H1 (cell line): ENCODE results near the gene DBF4B. TPM values are rescaled to one million over a fixed set of nuclear protein-coding genes. Genes with fewer than 3 reads are reported as not detected.

Experiments
- CTCF ChIA-PET: fragments of 300-600 bp; sonication (Branson Sonifier 250); formaldehyde crosslinking; loops from one replicate; lab custom pipeline; 2021; ENCODE audit not compliant: partially characterized antibody; lab: Charles Lee
- POLR2A ChIA-PET: fragments of 300-600 bp; sonication (Branson Sonifier 250); formaldehyde crosslinking; loops from one replicate; lab custom pipeline; 2021; ENCODE audit warnings: inconsistent platforms; ENCODE audit not compliant: partially characterized antibody; lab: Charles Lee
- DNase-seq, 2 experiments: peaks; one replicate each; pipeline versions ENCODE4 v3.0.0 to v3.0.0-alpha.2; 2010 to 2022; ENCODE audit warnings: low spot score in 2 of 2, low read depth in 1 of 2, mixed read lengths in 1 of 2
- FAIRE-seq: peaks from 2 replicates; lab custom pipeline; 2011; peaks lifted over from hg19 to GRCh38; lab: Jason Lieb, UNC
- H2AFZ ChIP-seq: 2 replicates; pipeline ENCODE4 v1.8.1; 2012; ENCODE audit warnings: low read length, inconsistent platforms
- H2AK5ac ChIP-seq: 2 replicates; pipeline ENCODE4 v1.6.1; 2013; ENCODE audit warnings: low read depth, low read length
- H2BK120ac ChIP-seq: replicated peaks from 2 replicates; pipeline ENCODE3; 2013; ENCODE audit warnings: low read depth, low read length, inconsistent platforms
- H2BK12ac ChIP-seq: 2 replicates; pipeline ENCODE4 v1.6.1; 2013; ENCODE audit warnings: low read depth, low read length
- H2BK15ac ChIP-seq: 2 replicates; pipeline ENCODE4 v1.6.1; 2013; ENCODE audit warnings: low read length
- H2BK20ac ChIP-seq: 2 replicates; pipeline ENCODE4 v1.6.1; 2013; ENCODE audit warnings: low read length
- H2BK5ac ChIP-seq: 2 replicates; pipeline ENCODE4 v1.6.1; 2013; ENCODE audit warnings: low read depth, low read length
- H3K14ac ChIP-seq: 2 replicates; pipeline ENCODE4 v1.6.1; 2013; ENCODE audit warnings: inconsistent platforms; ENCODE audit not compliant: insufficient read length
- H3K18ac ChIP-seq: 2 replicates; pipeline ENCODE4 v1.6.1; 2013; ENCODE audit warnings: low read length; ENCODE audit errors: extremely low read depth
- H3K23ac ChIP-seq: 2 replicates; pipeline ENCODE4 v1.6.1; 2013; ENCODE audit warnings: inconsistent platforms; ENCODE audit not compliant: insufficient read length
- H3K23me2 ChIP-seq: 2 replicates; pipeline ENCODE4 v1.6.1; 2013; ENCODE audit warnings: low read depth, low read length
- H3K27ac ChIP-seq: 2 replicates; pipeline ENCODE4 v1.6.1; 2011; ENCODE audit warnings: low read depth, low read length, inconsistent platforms
- H3K27me3 ChIP-seq, 4 experiments: replicated peaks in 1 of 4; 1 replicate in 1 of 4; 2 replicates in 3 of 4; pipeline versions ENCODE4 v1.6.1 to v1.8.1; 2011 to 2013; ENCODE audit warnings: low read length in 3 of 4, mild to moderate bottlenecking in 3 of 4, inconsistent platforms in 2 of 4, mixed read lengths in 2 of 4, moderate library complexity in 1 of 4; ENCODE audit not compliant: control insufficient read depth in 3 of 4, insufficient read depth in 3 of 4; ENCODE audit errors: extremely low read depth in 1 of 4
- H3K36me3 ChIP-seq, 4 experiments: 2 replicates each; pipeline versions ENCODE4 v1.6.1 to v1.8.1; 2011 to 2013; ENCODE audit warnings: mild to moderate bottlenecking in 4 of 4, low read length in 3 of 4, moderate library complexity in 2 of 4, control low read depth in 1 of 4, inconsistent platforms in 1 of 4; ENCODE audit not compliant: insufficient read depth in 4 of 4, control insufficient read depth in 2 of 4
- H3K4ac ChIP-seq: replicated peaks from 2 replicates; pipeline ENCODE3; 2013; ENCODE audit warnings: low read length, low read depth, mixed read lengths, inconsistent platforms; ENCODE audit not compliant: insufficient read length
- H3K4me1 ChIP-seq, 4 experiments: replicated peaks in 1 of 4; 1 replicate in 1 of 4; 2 replicates in 3 of 4; pipeline versions ENCODE4 v1.6.1 to v1.8.1; 2011 to 2013; ENCODE audit warnings: low read length in 3 of 4, inconsistent platforms in 2 of 4, mixed read lengths in 1 of 4; ENCODE audit not compliant: insufficient read depth in 4 of 4, control insufficient read depth in 3 of 4
- H3K4me2 ChIP-seq, 2 experiments: 2 replicates each; pipeline versions ENCODE4 v1.6.1 to v1.8.1; 2011 to 2013; ENCODE audit warnings: low read depth in 2 of 2, low read length in 2 of 2, control low read depth in 1 of 2, inconsistent platforms in 1 of 2, mild to moderate bottlenecking in 1 of 2; ENCODE audit not compliant: insufficient read depth in 1 of 2
- H3K4me3 ChIP-seq, 4 experiments: fragments of 200-600, 300-600 bp in 1 of 4; sonication (generic), shearing (Covaris generic), sonication (Bioruptor Twin) in 1 of 4; 2 replicates each; pipeline versions ENCODE4 v1.5.1 to v1.8.1; 2011 to 2016; ENCODE audit warnings: low read length in 4 of 4, low read depth in 3 of 4, control low read depth in 2 of 4, inconsistent platforms in 2 of 4, mild to moderate bottlenecking in 2 of 4, mixed read lengths in 1 of 4, moderate library complexity in 1 of 4; ENCODE audit not compliant: insufficient read depth in 2 of 4; ENCODE audit errors: extremely low read depth in 1 of 4
- H3K56ac ChIP-seq: replicated peaks from 2 replicates; pipeline ENCODE3; 2013; ENCODE audit warnings: low read depth, mild to moderate bottlenecking, mixed read lengths, low read length, inconsistent platforms; ENCODE audit not compliant: insufficient read length
- H3K79me1 ChIP-seq: 2 replicates; pipeline ENCODE4 v1.6.1; 2013; ENCODE audit warnings: low read depth, low read length, control low read depth
- H3K79me2 ChIP-seq, 2 experiments: 2 replicates each; pipeline versions ENCODE4 v1.6.1 to v1.8.1; 2012 to 2013; ENCODE audit warnings: low read length in 2 of 2, mild to moderate bottlenecking in 2 of 2, inconsistent platforms in 1 of 2; ENCODE audit not compliant: insufficient read depth in 2 of 2, control insufficient read depth in 1 of 2
- H3K9ac ChIP-seq, 4 experiments: replicated peaks in 1 of 4; 1 replicate in 1 of 4; 2 replicates in 3 of 4; pipeline versions ENCODE4 v1.6.1 to v1.8.1; 2011 to 2013; ENCODE audit warnings: low read depth in 3 of 4, low read length in 3 of 4, control low read depth in 2 of 4, mild to moderate bottlenecking in 2 of 4, moderate library complexity in 2 of 4, inconsistent platforms in 1 of 4; ENCODE audit errors: extremely low read depth in 1 of 4
- H3K9me3 ChIP-seq, 2 experiments: 2 replicates each; pipeline versions ENCODE4 v1.6.1 to v1.8.1; 2012 to 2013; ENCODE audit warnings: mild to moderate bottlenecking in 2 of 2, moderate library complexity in 2 of 2, control low read depth in 1 of 2, inconsistent platforms in 1 of 2, low read depth in 1 of 2, low read length in 1 of 2, mixed read lengths in 1 of 2; ENCODE audit not compliant: insufficient read depth in 2 of 2
- H4K20me1 ChIP-seq, 2 experiments: replicated peaks in 1 of 2; 2 replicates each; pipeline versions ENCODE3 to v1.8.1; 2011 to 2013; ENCODE audit warnings: inconsistent platforms in 2 of 2, low read length in 2 of 2, mild to moderate bottlenecking in 1 of 2; ENCODE audit not compliant: insufficient read depth in 2 of 2, control insufficient read depth in 1 of 2
- H4K5ac ChIP-seq: 2 replicates; pipeline ENCODE4 v1.6.1; 2013; ENCODE audit warnings: low read length, low read depth, mixed read lengths, inconsistent platforms; ENCODE audit not compliant: insufficient read length
- H4K8ac ChIP-seq: 2 replicates; pipeline ENCODE4 v1.8.0; 2013; ENCODE audit warnings: mild to moderate bottlenecking, moderate library complexity, low read length, inconsistent platforms; ENCODE audit not compliant: insufficient read depth; ENCODE audit errors: extremely low read depth
- H4K91ac ChIP-seq: replicated peaks from 2 replicates; pipeline ENCODE3; 2013; ENCODE audit warnings: low read length, mixed read lengths, inconsistent platforms; ENCODE audit not compliant: insufficient read length
- E2F6 ChIP-seq: IDR thresholded peaks from 2 replicates; pipeline ENCODE4 v1.6.1; 2012; ENCODE audit warnings: inconsistent platforms
- KDM5A ChIP-seq: fragments of 200-600 bp; IDR thresholded peaks from 2 replicates; pipeline ENCODE4 v1.7.1; 2012; ENCODE audit warnings: mild to moderate bottlenecking, low read length, inconsistent platforms, mixed read lengths
- NRF1 ChIP-seq: IDR thresholded peaks from 2 replicates; pipeline ENCODE4 v1.6.1; 2011; ENCODE audit warnings: mild to moderate bottlenecking, low read depth, low read length, improper control_type of control experiment
- RNF2 ChIP-seq: fragments of 200-900, 300-1000 bp; sonication (generic); IDR thresholded peaks from 2 replicates; pipeline ENCODE4 v1.7.1; 2016; ENCODE audit warnings: borderline replicate concordance, low read depth, mild to moderate bottlenecking, antibody characterized with exemption, low read length; ENCODE audit not compliant: poor library complexity, severe bottlenecking; ENCODE audit errors: missing control alignments
- SP1 ChIP-seq: IDR thresholded peaks from 2 replicates; pipeline ENCODE4 v1.6.1; 2011; ENCODE audit warnings: low read depth, low read length
- SP4 ChIP-seq: IDR thresholded peaks from 2 replicates; pipeline ENCODE4 v1.6.1; 2012; ENCODE audit warnings: low read length, inconsistent platforms
- TBP ChIP-seq: IDR thresholded peaks from 2 replicates; pipeline ENCODE4 v1.6.1; 2011; ENCODE audit warnings: low read depth, low read length, improper control_type of control experiment
- WGBS, 2 experiments: shearing (Covaris generic) in 1 of 2; methylation state at CpG; one replicate each; pipeline versions ENCODE4 v1.1.6 to v1.1.7; 2013 to 2015; ENCODE audit warnings: low lambda C conversion rate in 2 of 2, mixed read lengths in 2 of 2, inconsistent platforms in 1 of 2, low coverage in 1 of 2, missing lambda C conversion rate in 1 of 2; ENCODE audit not compliant: insufficient replicate concordance in 2 of 2, insufficient coverage in 1 of 2, insufficient read length in 1 of 2; ENCODE audit errors: extremely low coverage in 1 of 2, missing lambda C conversion rate in 1 of 2; 5-methylcytosine and 5-hydroxymethylcytosine counted together
- polyA plus RNA-seq, 7 experiments: library from polyadenylated mRNA; depleted of rRNA in 3 of 7; stranded (reverse) in 5 of 7; unstranded in 2 of 7; fragments of >200 nt in 5 of 7; fragments of 200-250 nt in 2 of 7; gene quantifications; 1 replicate in 5 of 7; 2 replicates in 1 of 7; 4 replicates in 1 of 7; pipeline versions ENCODE4 v1.2.1 to v1.2.3, GENCODE V29; 2011 to 2013; ENCODE audit warnings: missing spikeins in 2 of 7, mixed read lengths in 2 of 7
- total RNA-seq: library from RNA; stranded (reverse); fragmentation: NEBNext Ultra II Directional; extraction: Animal tissue kit (Norgen Biotek cat#: 25700); gene quantifications from 2 replicates; pipeline ENCODE4 v1.2.1, GENCODE V29; 2021

The DBF4B gene
- total and polyA plus RNA-seq, 2 of the 8 experiments (the other 6 are each of a cell fraction or from before 2014, with no cell fraction given), result 20.2 to 26.9 TPM

- H2AK5ac ChIP-seq, result no peak overlapping the region
- POLR2A ChIA-PET, result interaction anchor here (1.1 kb wide), 1 partner anchor 8 kb away, joined by 4 read pairs; no protein-coding TSS in a partner anchor
- H3K79me2 ChIP-seq, result no peaks in the 10 kb centered on the region
- H4K20me1 ChIP-seq, result peaks cover 0 to 2% of the 10 kb centered on the region in 2 experiments
- no peak overlapping the region for H3K14ac ChIP-seq
- peaks cover 8% of the 10 kb centered on the region; the same call in 1 of the 2 replicates for H3K23me2 ChIP-seq
- no peak overlapping the region for H3K18ac ChIP-seq
- H2BK12ac ChIP-seq, result no peak overlapping the region
- no peak for TF ChIP-seq RNF2
- no peak for TF ChIP-seq SP4
- TF ChIP-seq E2F6, result no peak
- no peak for TF ChIP-seq TBP
- no peak for TF ChIP-seq SP1
- TF ChIP-seq KDM5A, result no peak
- TF ChIP-seq NRF1, result no peak
- no peak overlapping the region for H2AFZ ChIP-seq
- peak overlapping the region; percentile 69 for H3K4ac ChIP-seq
- no peak overlapping the region for H2BK120ac ChIP-seq
- no peak overlapping the region for H4K8ac ChIP-seq
- H3K27me3 ChIP-seq, result peaks cover 17 to 25% (median 21%) of the 10 kb centered on the region in 4 experiments
- no peaks in the 10 kb centered on the region for H3K9me3 ChIP-seq
- DNase-seq (no peak), FAIRE-seq (no peak)
- H4K5ac ChIP-seq, result no peak overlapping the region
- no peak overlapping the region for H3K9ac ChIP-seq
- no peak overlapping the region for H3K4me2 ChIP-seq
- H2BK20ac ChIP-seq, result no peak overlapping the region
- peaks cover 0 to 21% (median 7%) of the 10 kb centered on the region in 4 experiments; a peak in 6 of 7 replicates for H3K4me1 ChIP-seq
- H2BK15ac ChIP-seq, result no peak overlapping the region
- H3K56ac ChIP-seq, result no peak overlapping the region
- H3K23ac ChIP-seq, result no peak overlapping the region
- CTCF ChIA-PET, result interaction anchor here (0.6 to 26.7 kb wide), 16 partner anchors 8 to 1069 kb away, joined by 3 to 577 read pairs (median 4); partner anchors contain the start of gene HIGD1B
- H3K27ac ChIP-seq, result no peak overlapping the region
- no peaks in the 10 kb centered on the region for H3K36me3 ChIP-seq
- H4K91ac ChIP-seq, result peak overlapping the region; percentile 89
- H3K79me1 ChIP-seq, result no peaks in the 10 kb centered on the region
- 91% methylated on average over 5 of the region's 5 CpGs; no CpG with 5 or more reads in 1 of the 2 experiments for WGBS, 2 experiments
- no peak overlapping the region for H2BK5ac ChIP-seq
- H3K4me3 ChIP-seq, result no peak overlapping the region
Measured at GRCh38 chr17:44763170-44763569, 54.7 kb downstream of the DBF4B start.
